ENCODE results near the gene VTI1B.

- TF ChIP-seq, protein P1, sequence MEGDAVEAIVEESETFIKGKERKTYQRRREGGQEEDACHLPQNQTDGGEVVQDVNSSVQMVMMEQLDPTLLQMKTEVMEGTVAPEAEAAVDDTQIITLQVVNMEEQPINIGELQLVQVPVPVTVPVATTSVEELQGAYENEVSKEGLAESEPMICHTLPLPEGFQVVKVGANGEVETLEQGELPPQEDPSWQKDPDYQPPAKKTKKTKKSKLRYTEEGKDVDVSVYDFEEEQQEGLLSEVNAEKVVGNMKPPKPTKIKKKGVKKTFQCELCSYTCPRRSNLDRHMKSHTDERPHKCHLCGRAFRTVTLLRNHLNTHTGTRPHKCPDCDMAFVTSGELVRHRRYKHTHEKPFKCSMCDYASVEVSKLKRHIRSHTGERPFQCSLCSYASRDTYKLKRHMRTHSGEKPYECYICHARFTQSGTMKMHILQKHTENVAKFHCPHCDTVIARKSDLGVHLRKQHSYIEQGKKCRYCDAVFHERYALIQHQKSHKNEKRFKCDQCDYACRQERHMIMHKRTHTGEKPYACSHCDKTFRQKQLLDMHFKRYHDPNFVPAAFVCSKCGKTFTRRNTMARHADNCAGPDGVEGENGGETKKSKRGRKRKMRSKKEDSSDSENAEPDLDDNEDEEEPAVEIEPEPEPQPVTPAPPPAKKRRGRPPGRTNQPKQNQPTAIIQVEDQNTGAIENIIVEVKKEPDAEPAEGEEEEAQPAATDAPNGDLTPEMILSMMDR (IDR thresholded peaks at IDR 0.05): no peak
- no peak for TF ChIP-seq POLR2A (IDR thresholded peaks at IDR 0.05)
Observed at GRCh38 chr14:67638642-67639041, 35.8 kb downstream of the VTI1B start.
